Lower leg skin (tissue), 4 donors: ENCODE measurements around the gene LRRN3. TPM values are rescaled to one million over a fixed set of nuclear protein-coding genes. Genes with fewer than 3 reads are reported as not detected.

Source experiments
- DNase-seq, 2 donors: peaks; one replicate each; pipeline ENCODE4 v3.0.0-alpha.2; 2019; ENCODE audit warnings: low spot score in 2 of 2
- H3K4me3 ChIP-seq: fragments of 200-600 bp; sonication (generic); 2 replicates; pipeline ENCODE4 v1.5.1; 2017; ENCODE audit warnings: mild to moderate bottlenecking, low read depth; ENCODE audit not compliant: poor library complexity, severe bottlenecking
- POLR2A ChIP-seq, 2 donors: fragments of 450-650 bp; IDR thresholded peaks; one replicate each; pipeline ENCODE4 v1.6.1; 2016 to 2017; ENCODE audit warnings: antibody characterized with exemption in 2 of 2, mild to moderate bottlenecking in 1 of 2, moderate library complexity in 1 of 2
- WGBS, 2 donors: methylation state at CpG; one replicate each; pipeline ENCODE4 v1.1.5; 2018; 5-methylcytosine and 5-hydroxymethylcytosine counted together
- intact Hi-C: fragments of 100-400 bp; cut with DNase I; formaldehyde crosslinking; loops from one replicate; pipeline ENCODE4 v1.15.0; 2023; ENCODE audit warnings: low total_unique reads
- total RNA-seq, 4 donors: library from RNA; depleted of rRNA; stranded (reverse); fragments of >200 nt; gene quantifications; one replicate each; pipeline ENCODE4 v1.1.0, GENCODE V29; 2016
- TF ChIP-seq, protein P1 (sequence below), 3 donors: fragments of 450-650 bp; IDR thresholded peaks; one replicate each; pipeline ENCODE4 v1.5.1; 2016; ENCODE audit warnings: antibody characterized with exemption in 3 of 3, mild to moderate bottlenecking in 3 of 3, moderate library complexity in 2 of 3

LRRN3 gene
- total RNA-seq, 4 donors from 2014 or later = 0.16 TPM; not detected in 3

- DNase-seq = no peak
- intact Hi-C loops = no loop called here
- TF ChIP-seq POLR2A (IDR thresholded peaks at IDR 0.05) = no peak
- TF ChIP-seq, protein P1, sequence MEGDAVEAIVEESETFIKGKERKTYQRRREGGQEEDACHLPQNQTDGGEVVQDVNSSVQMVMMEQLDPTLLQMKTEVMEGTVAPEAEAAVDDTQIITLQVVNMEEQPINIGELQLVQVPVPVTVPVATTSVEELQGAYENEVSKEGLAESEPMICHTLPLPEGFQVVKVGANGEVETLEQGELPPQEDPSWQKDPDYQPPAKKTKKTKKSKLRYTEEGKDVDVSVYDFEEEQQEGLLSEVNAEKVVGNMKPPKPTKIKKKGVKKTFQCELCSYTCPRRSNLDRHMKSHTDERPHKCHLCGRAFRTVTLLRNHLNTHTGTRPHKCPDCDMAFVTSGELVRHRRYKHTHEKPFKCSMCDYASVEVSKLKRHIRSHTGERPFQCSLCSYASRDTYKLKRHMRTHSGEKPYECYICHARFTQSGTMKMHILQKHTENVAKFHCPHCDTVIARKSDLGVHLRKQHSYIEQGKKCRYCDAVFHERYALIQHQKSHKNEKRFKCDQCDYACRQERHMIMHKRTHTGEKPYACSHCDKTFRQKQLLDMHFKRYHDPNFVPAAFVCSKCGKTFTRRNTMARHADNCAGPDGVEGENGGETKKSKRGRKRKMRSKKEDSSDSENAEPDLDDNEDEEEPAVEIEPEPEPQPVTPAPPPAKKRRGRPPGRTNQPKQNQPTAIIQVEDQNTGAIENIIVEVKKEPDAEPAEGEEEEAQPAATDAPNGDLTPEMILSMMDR (IDR thresholded peaks at IDR 0.05) = no peak
- 89 to 100% methylated on average over 1 of the region's 1 CpG for WGBS, 2 donors
- no peak overlapping the region for H3K4me3 ChIP-seq
Measured at GRCh38 chr7:111101856-111102646, 11.1 kb downstream of the LRRN3 start.

GRCh38 chr7:111103136-111103535, 12.2 kb downstream of the LRRN3 start:
- WGBS, 2 donors = 94 to 95% methylated on average over 4 of the region's 4 CpGs
- no peak for DNase-seq
- TF ChIP-seq POLR2A (IDR thresholded peaks at IDR 0.05) = no peak
- TF ChIP-seq, protein P1 (IDR thresholded peaks at IDR 0.05) = no peak
- H3K4me3 ChIP-seq = no peak overlapping the region
- intact Hi-C loops = no loop called here

- WGBS, 2 donors = 80 to 85% methylated on average over 4 of the region's 4 CpGs
- no peak for TF ChIP-seq POLR2A (IDR thresholded peaks at IDR 0.05)
- TF ChIP-seq, protein P1 (IDR thresholded peaks at IDR 0.05) = no peak
- intact Hi-C loops = loop anchor here (2.0 kb wide), 1 partner anchor 41 kb away; no protein-coding TSS in a partner anchor
- H3K4me3 ChIP-seq = no peak overlapping the region
- DNase-seq = no peak
Measured at GRCh38 chr7:111103678-111104274, 12.8 kb downstream of the LRRN3 start.

DNA sequence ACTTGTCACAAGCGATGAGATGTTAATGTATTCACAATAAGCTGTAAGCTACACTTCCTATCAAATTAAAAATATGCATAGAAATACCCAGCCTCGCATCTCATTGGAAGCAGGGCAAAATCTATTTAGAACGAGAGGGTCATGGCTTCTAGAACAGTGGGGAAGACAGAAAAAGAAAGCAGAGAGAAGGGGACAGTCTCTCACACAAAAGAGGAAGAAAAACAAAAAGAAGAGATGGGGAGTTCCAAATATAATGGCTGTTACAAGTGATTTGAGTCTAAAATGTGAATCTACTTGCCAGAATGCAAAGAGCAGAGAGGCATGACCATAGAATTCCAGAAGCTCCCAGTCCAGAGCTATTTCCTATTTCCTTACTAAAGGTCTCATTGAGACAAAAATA, 13.8 kb downstream of the LRRN3 start:
- intact Hi-C loops = loop anchor here (2.0 kb wide), 1 partner anchor 40 kb away; no protein-coding TSS in a partner anchor
- TF ChIP-seq POLR2A (IDR thresholded peaks at IDR 0.05) = no peak
- TF ChIP-seq, protein P1 (IDR thresholded peaks at IDR 0.05) = no peak
- H3K4me3 ChIP-seq = no peak overlapping the region
- WGBS, 2 donors = 81 to 86% methylated on average over 3 of the region's 3 CpGs
- no peak for DNase-seq

DNA sequence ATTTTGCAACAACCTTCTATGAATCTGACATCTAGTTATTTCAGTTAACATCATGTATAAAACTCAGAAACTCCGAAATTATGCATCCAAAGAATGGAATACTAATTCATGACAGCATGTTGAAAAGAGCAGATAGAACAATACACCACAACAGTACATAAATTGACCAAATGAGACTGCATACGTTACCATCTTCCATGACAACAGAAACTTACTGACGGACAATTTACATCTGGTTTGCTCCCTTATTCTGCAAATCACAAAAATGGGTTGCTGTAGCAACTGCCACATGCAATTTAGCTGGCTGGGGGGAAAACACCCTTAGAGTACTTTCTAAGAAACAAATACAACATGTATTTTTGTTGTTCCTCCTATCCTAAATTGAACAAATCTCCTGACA, 14.3 kb downstream of the LRRN3 start:
- intact Hi-C loops = loop anchor here (2.0 kb wide), 1 partner anchor 40 kb away; no protein-coding TSS in a partner anchor
- WGBS, 2 donors = 93 to 95% methylated on average over 3 of the region's 3 CpGs
- TF ChIP-seq, protein P1 (IDR thresholded peaks at IDR 0.05) = no peak
- TF ChIP-seq POLR2A (IDR thresholded peaks at IDR 0.05) = no peak

More for the DNA sequence above, 14.3 kb downstream of the LRRN3 start:
- no peak for DNase-seq
- no peak overlapping the region for H3K4me3 ChIP-seq
